Lung (tissue), 13 donors: ENCODE measurements around the gene MBNL1. TPM values are rescaled to one million over a fixed set of nuclear protein-coding genes. Genes with fewer than 3 reads are reported as not detected.

Experiments
- ATAC-seq: fragments of 200-7000 bp; cut with Tn5 transposase; one replicate; pipeline ENCODE4 v1.9.1; 2020; ENCODE audit warnings: moderate number of reproducible peaks; ENCODE audit not compliant: insufficient read depth, low FRiP score
- DNase-seq, 3 donors: peaks; one replicate each; pipeline ENCODE4 v3.0.0-alpha.2; 2013 to 2017
- H3K27ac ChIP-seq, 2 donors: one replicate each; pipeline ENCODE4 v1.5.1; 2013; ENCODE audit warnings: mild to moderate bottlenecking in 2 of 2, moderate library complexity in 2 of 2, control low read depth in 1 of 2, inconsistent platforms in 1 of 2, low read depth in 1 of 2, low read length in 1 of 2
- H3K27me3 ChIP-seq, 3 donors: one replicate each; pipeline ENCODE4 v1.5.1; 2013; ENCODE audit warnings: low read length in 2 of 3; ENCODE audit not compliant: control insufficient read depth in 3 of 3, insufficient read depth in 3 of 3
- H3K36me3 ChIP-seq, 4 donors: one replicate each; pipeline ENCODE4 v1.5.1; 2013; ENCODE audit warnings: low read length in 4 of 4, mild to moderate bottlenecking in 1 of 4, moderate library complexity in 1 of 4; ENCODE audit not compliant: control insufficient read depth in 4 of 4, insufficient read depth in 4 of 4
- H3K4me1 ChIP-seq, 5 donors: one replicate each; pipeline ENCODE4 v1.5.1; 2013; ENCODE audit warnings: low read length in 5 of 5, mild to moderate bottlenecking in 2 of 5, moderate library complexity in 1 of 5; ENCODE audit not compliant: control insufficient read depth in 5 of 5, insufficient read depth in 5 of 5
- H3K4me3 ChIP-seq: one replicate; pipeline ENCODE4 v1.5.1; 2013; ENCODE audit warnings: mild to moderate bottlenecking, control low read depth, moderate library complexity
- H3K9ac ChIP-seq, 2 donors: one replicate each; pipeline ENCODE4 v1.5.1; 2013; ENCODE audit warnings: low read length in 2 of 2, control low read depth in 1 of 2; ENCODE audit not compliant: insufficient read depth in 1 of 2
- H3K9me3 ChIP-seq, 4 donors: one replicate each; pipeline ENCODE4 v1.5.1; 2013; ENCODE audit warnings: low read length in 3 of 4, mild to moderate bottlenecking in 1 of 4, moderate library complexity in 1 of 4; ENCODE audit not compliant: control insufficient read depth in 4 of 4, insufficient read depth in 3 of 4
- CTCF ChIP-seq: IDR thresholded peaks from 2 replicates; pipeline ENCODE4 v1.5.1; 2012; ENCODE audit warnings: mild to moderate bottlenecking; ENCODE audit errors: control extremely low read depth, extremely low read depth
- WGBS, 2 donors: extraction: QIAGEN DNeasy Blood & Tissue Kit; methylation state at CpG; one replicate each; pipeline ENCODE4 v1.1.7; 2013; 5-methylcytosine and 5-hydroxymethylcytosine counted together
- polyA plus RNA-seq, 2 donors: library from polyadenylated mRNA; stranded (reverse); fragments of 200-250 nt; gene quantifications; one replicate each; pipeline ENCODE4 v1.2.1, GENCODE V29; 2013
- small RNA-seq: library from RNA; depleted of rRNA; stranded (forward); fragments of <200 nt; gene quantifications from one replicate; pipeline ENCODE3, GENCODE V24; 2014; ENCODE audit warnings: low replicate concordance
- total RNA-seq, 2 donors: library from RNA; depleted of rRNA in 1 of 2; stranded (reverse); fragments of >200 nt in 1 of 2; gene quantifications; one replicate each; pipeline ENCODE4 v1.2.1, GENCODE V29; 2014 to 2021
- donor health status: control.
- donor health status: control.
- donor health status: Bipolar disorder and iron deficiency.
- donor health status: healthy.
- donor health status: DM: yes; HTN: yes; CAD: no.

MBNL1 gene
- total and polyA plus RNA-seq, 4 donors = 55.3 to 266 (median 165) TPM

- Histone ChIP-seq H3K27ac (no peak overlapping the region), H3K9me3 (no peaks in the 10 kb centered on the region), H3K9ac (no peak overlapping the region), H3K36me3 (no peaks in the 10 kb centered on the region), H3K27me3 (no peaks in the 10 kb centered on the region), H3K4me1 (no peaks in the 10 kb centered on the region), H3K4me3 (no peak overlapping the region)
- DNase-seq = no peak
- ATAC-seq = no peak
- 81 to 82% methylated on average over 4 of the region's 4 CpGs for WGBS, 2 donors
- TF ChIP-seq CTCF = no peak
Observed at GRCh38 chr3:152511904-152512303, 243.2 kb downstream of the MBNL1 start.

GRCh38 chr3:152513301-152513960 lies 244.7 kb downstream of the MBNL1 start:
- no peaks in the 10 kb centered on the region for H3K36me3 ChIP-seq
- H3K9ac ChIP-seq = no peak overlapping the region
- 96% methylated on average over 2 of the region's 2 CpGs for WGBS, 2 donors
- no peak overlapping the region for H3K27ac ChIP-seq
- no peak for DNase-seq
- no peaks in the 10 kb centered on the region for H3K4me1 ChIP-seq
- no peak for ATAC-seq
- no peak overlapping the region for H3K4me3 ChIP-seq
- H3K27me3 ChIP-seq = no peaks in the 10 kb centered on the region
- no peaks in the 10 kb centered on the region for H3K9me3 ChIP-seq
- no peak for TF ChIP-seq CTCF

Small RNA genes within 50 kb of the gene (small RNA-seq; reads per million reads assigned to genes)
- not detected for gene RF00019
